OCI-LY7 (cell line): ENCODE data around the gene SRBD1. TPM values are rescaled to one million over a fixed set of nuclear protein-coding genes. Genes with fewer than 3 reads are reported as not detected.

Source experiments
- BruUV-seq: library from RNA; stranded (reverse); fragments of 400-500 nt; replicated peaks from 2 replicates; lab custom pipeline; 2021; lab: Mats Ljungman, UMichigan
- CTCF ChIA-PET: fragments of 300-600 bp; sonication (Branson Sonifier 250); formaldehyde crosslinking; loops from one replicate; lab custom pipeline; 2022; ENCODE audit warnings: antibody characterized with exemption; ENCODE audit not compliant: unreplicated experiment; lab: Charles Lee
- POLR2A ChIA-PET: fragments of 300-600 bp; sonication (Branson Sonifier 250); formaldehyde crosslinking; loops from one replicate; lab custom pipeline; 2022; ENCODE audit warnings: antibody characterized with exemption; lab: Charles Lee
- DNase-seq: peaks from one replicate; pipeline ENCODE4 v3.0.0-alpha.2; 2015; ENCODE audit warnings: low spot score
- H2AFZ ChIP-seq: fragments of 200-600 bp; sonication (generic), shearing (Covaris generic); 2 replicates; pipeline ENCODE4 v1.6.1; 2014; ENCODE audit warnings: mild to moderate bottlenecking, antibody characterized with exemption, low read length, moderate library complexity
- H3K27ac ChIP-seq: fragments of 200-600 bp; sonication (generic); 2 replicates; pipeline ENCODE4 v1.5.1; 2014; ENCODE audit warnings: mixed run types, low read depth, mild to moderate bottlenecking, moderate library complexity, low read length, inconsistent platforms; ENCODE audit not compliant: poor library complexity, severe bottlenecking
- H3K36me3 ChIP-seq: fragments of 200-600 bp; sonication (generic); 2 replicates; pipeline ENCODE4 v1.6.1; 2014; ENCODE audit warnings: mild to moderate bottlenecking, antibody characterized with exemption, low read length, moderate library complexity, mixed read lengths; ENCODE audit not compliant: insufficient read depth
- H3K4me1 ChIP-seq: fragments of 200-600 bp; sonication (generic); 2 replicates; pipeline ENCODE4 v1.5.1; 2014; ENCODE audit warnings: mild to moderate bottlenecking, low read length; ENCODE audit not compliant: insufficient read depth, poor library complexity, severe bottlenecking
- H3K4me2 ChIP-seq: fragments of 200-600 bp; sonication (generic); 2 replicates; pipeline ENCODE4 v1.6.1; 2014; ENCODE audit warnings: mild to moderate bottlenecking, low read length
- H3K4me3 ChIP-seq: fragments of 200-600 bp; sonication (generic); 2 replicates; pipeline ENCODE4 v1.5.1; 2014; ENCODE audit warnings: mild to moderate bottlenecking, low read depth, low read length; ENCODE audit not compliant: poor library complexity, severe bottlenecking
- H3K79me2 ChIP-seq: fragments of 200-600 bp; sonication (generic); 2 replicates; pipeline ENCODE4 v1.6.1; 2016; ENCODE audit warnings: low read depth, mild to moderate bottlenecking, low read length, moderate library complexity, mixed read lengths; ENCODE audit not compliant: insufficient read depth
- H3K9me2 ChIP-seq: fragments of 200-600 bp; sonication (generic); 2 replicates; pipeline ENCODE4 v1.6.1; 2016; ENCODE audit warnings: mild to moderate bottlenecking, low read length, mixed read lengths; ENCODE audit not compliant: insufficient read depth
- H3K9me3 ChIP-seq: fragments of 200-600 bp; sonication (generic); 2 replicates; pipeline ENCODE4 v1.6.1; 2014; ENCODE audit warnings: mild to moderate bottlenecking, mixed run types, low read length, mixed read lengths
- H4K20me1 ChIP-seq: fragments of 200-600 bp; sonication (generic); 2 replicates; pipeline ENCODE4 v1.6.1; 2014; ENCODE audit warnings: mild to moderate bottlenecking, antibody characterized with exemption, low read length, moderate library complexity, mixed read lengths; ENCODE audit not compliant: insufficient read depth
- CTCF ChIP-seq: fragments of 200-600 bp; sonication (generic); conservative IDR thresholded peaks from 2 replicates; pipeline ENCODE4 v1.5.1; 2014; ENCODE audit warnings: mild to moderate bottlenecking, antibody characterized with exemption, low read length, moderate library complexity, mixed read lengths
- EZH2phosphoT487 ChIP-seq: fragments of 200-600 bp; sonication (generic); IDR thresholded peaks from 2 replicates; pipeline ENCODE4 v1.6.1; 2018; ENCODE audit warnings: low read depth, borderline replicate concordance, mild to moderate bottlenecking, mixed run types, antibody characterized with exemption, low read length, moderate library complexity, mixed read lengths
- intact Hi-C: fragments of 100-400 bp; cut with micrococcal nuclease; formaldehyde crosslinking; loops from one replicate; pipeline ENCODE4 v1.10.0; 2022; ENCODE audit not compliant: unreplicated experiment
- total RNA-seq, 2 experiments: library from RNA; depleted of rRNA in 1 of 2; stranded (reverse); fragments of >200 nt in 1 of 2; shearing (Covaris generic) in 1 of 2; gene quantifications; 2 replicates each; pipeline ENCODE4 v1.2.3, GENCODE V29; 2014 to 2022

Gene SRBD1
- total RNA-seq, 2 experiments from 2014 or later, result 13.9 to 16.0 TPM

DNA sequence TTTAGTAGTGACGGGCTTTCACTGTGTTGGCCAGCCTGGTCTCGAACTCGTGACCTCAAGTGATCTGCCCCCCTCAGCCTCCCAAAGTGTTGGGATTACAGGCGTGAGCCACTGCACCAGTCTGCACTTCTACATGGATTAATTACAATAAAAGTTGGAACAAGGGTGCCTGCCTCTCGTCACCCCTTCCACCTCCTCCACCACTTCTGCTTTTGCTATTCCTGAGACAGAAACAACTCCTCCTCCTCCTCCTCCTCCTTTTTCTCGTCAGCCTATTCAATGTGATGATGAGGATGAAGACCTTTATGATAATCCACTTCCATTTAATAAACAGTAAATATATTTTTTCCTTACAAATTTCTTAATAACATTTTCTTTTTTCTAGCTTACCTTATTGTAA lies 35.2 kb downstream of the SRBD1 start:
- Histone ChIP-seq H3K9me2 (no peaks in the 10 kb centered on the region), H3K27ac (no peak overlapping the region), H3K36me3 (peaks cover 38% of the 10 kb centered on the region), H3K4me1 (peaks cover 4% of the 10 kb centered on the region), H3K4me3 (no peak overlapping the region), H4K20me1 (no peaks in the 10 kb centered on the region), H3K4me2 (no peak overlapping the region), H2AFZ (no peak overlapping the region), H3K79me2 (no peaks in the 10 kb centered on the region), H3K9me3 (peaks cover 4% of the 10 kb centered on the region; the same call in 1 of the 2 replicates)
- BruUV-seq, result no TSS peak
- ChIA-PET POLR2A (interaction anchor here (0.8 kb wide), 1 partner anchor 113 kb away, joined by 3 read pairs; no protein-coding TSS in a partner anchor), CTCF (no interaction called here)
- TF ChIP-seq CTCF (no peak), EZH2phosphoT487 (no peak)
- intact Hi-C loops, result no loop called here
- DNase-seq, result no peak

DNA sequence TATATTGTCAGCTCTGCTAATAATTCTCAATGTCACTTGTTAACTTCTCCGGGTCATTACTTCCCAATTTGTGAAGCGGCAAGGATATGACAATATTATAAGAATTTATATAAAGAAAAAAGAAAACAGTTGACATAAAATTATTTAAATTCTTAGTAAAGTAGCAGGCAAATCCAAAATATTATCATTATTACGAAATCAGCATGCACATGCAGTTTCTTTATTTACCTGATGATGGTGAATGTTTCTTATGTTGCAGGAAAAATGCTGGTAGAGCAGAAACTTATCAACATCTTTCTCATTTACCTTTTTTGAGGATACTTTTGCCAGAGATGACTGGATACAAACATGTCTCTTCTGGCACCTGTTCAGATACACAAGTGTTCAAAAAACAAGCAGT lies 38.1 kb downstream of the SRBD1 start:
- intact Hi-C loops, result no loop called here
- Histone ChIP-seq H3K4me2 (no peak overlapping the region), H3K27ac (no peak overlapping the region), H3K9me2 (no peaks in the 10 kb centered on the region), H3K4me1 (peaks cover 7% of the 10 kb centered on the region), H3K4me3 (no peak overlapping the region), H4K20me1 (no peaks in the 10 kb centered on the region), H3K79me2 (no peaks in the 10 kb centered on the region), H3K36me3 (peaks cover 51% of the 10 kb centered on the region), H3K9me3 (peaks cover 12% of the 10 kb centered on the region), H2AFZ (no peak overlapping the region)
- ChIA-PET CTCF (no interaction called here), POLR2A (interaction anchor here (0.9 kb wide), 1 partner anchor 9 kb away, joined by 3 read pairs; no protein-coding TSS in a partner anchor)
- DNase-seq, result no peak
- no TSS peak for BruUV-seq
- TF ChIP-seq CTCF, result no peak

GRCh38 chr2:45571940-45572339 lies 39.1 kb downstream of the SRBD1 start:
- Histone ChIP-seq H2AFZ (no peak overlapping the region), H3K4me2 (no peak overlapping the region), H3K27ac (no peak overlapping the region), H3K79me2 (no peaks in the 10 kb centered on the region), H3K36me3 (peaks cover 55% of the 10 kb centered on the region), H3K4me1 (peaks cover 16% of the 10 kb centered on the region), H3K9me2 (no peaks in the 10 kb centered on the region), H3K4me3 (no peak overlapping the region), H4K20me1 (no peaks in the 10 kb centered on the region), H3K9me3 (peaks cover 12% of the 10 kb centered on the region)
- no peak for TF ChIP-seq EZH2phosphoT487
- no peak for TF ChIP-seq CTCF
- POLR2A ChIA-PET, result interaction anchor here (0.6 to 1.2 kb wide), 3 partner anchors 10 to 254 kb away, joined by 3 read pairs; no protein-coding TSS in a partner anchor
- DNase-seq, result no peak
- BruUV-seq, result no TSS peak
- intact Hi-C loops, result no loop called here
- CTCF ChIA-PET, result no interaction called here
